ENCODE data around the gene DRGX.

DNA sequence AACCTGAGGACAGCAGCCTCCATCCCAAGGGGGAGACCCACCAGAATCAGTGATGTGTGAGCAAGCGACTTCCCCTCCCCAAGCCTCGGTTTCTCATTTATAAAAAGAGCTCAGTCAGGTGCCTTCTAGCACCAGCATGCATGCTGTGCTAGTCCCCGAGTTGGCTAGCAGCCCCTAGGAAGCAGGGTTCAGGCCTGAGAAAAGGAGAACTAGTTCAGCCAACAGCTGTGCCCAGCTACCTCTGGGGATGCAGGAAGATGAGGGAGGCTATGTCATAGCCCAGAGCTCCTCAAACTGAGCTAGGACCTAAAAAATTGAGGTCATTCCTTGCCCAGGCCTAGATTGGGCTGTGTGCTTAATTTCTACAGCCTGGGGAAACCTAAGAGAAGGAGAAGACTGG, 13.7 kb downstream of the DRGX start:
- no peak for TF ChIP-seq ZNF670 (tag by site-specific recombination; IDR thresholded peaks at IDR 0.05; ENCODE audit: low read depth)
- no peak for TF ChIP-seq ZNF529 (tag by site-specific recombination; IDR thresholded peaks at IDR 0.05; ENCODE audit: insufficient replicate concordance)
- TF ChIP-seq ZNF175 (tag by site-specific recombination; IDR thresholded peaks at IDR 0.05) = no peak
- no peak for TF ChIP-seq ZBTB21 (tag by site-specific recombination; IDR thresholded peaks at IDR 0.05)
- TF ChIP-seq YY1 (tag by site-specific recombination; IDR thresholded peaks at IDR 0.05) = no peak
- TF ChIP-seq, protein P1, sequence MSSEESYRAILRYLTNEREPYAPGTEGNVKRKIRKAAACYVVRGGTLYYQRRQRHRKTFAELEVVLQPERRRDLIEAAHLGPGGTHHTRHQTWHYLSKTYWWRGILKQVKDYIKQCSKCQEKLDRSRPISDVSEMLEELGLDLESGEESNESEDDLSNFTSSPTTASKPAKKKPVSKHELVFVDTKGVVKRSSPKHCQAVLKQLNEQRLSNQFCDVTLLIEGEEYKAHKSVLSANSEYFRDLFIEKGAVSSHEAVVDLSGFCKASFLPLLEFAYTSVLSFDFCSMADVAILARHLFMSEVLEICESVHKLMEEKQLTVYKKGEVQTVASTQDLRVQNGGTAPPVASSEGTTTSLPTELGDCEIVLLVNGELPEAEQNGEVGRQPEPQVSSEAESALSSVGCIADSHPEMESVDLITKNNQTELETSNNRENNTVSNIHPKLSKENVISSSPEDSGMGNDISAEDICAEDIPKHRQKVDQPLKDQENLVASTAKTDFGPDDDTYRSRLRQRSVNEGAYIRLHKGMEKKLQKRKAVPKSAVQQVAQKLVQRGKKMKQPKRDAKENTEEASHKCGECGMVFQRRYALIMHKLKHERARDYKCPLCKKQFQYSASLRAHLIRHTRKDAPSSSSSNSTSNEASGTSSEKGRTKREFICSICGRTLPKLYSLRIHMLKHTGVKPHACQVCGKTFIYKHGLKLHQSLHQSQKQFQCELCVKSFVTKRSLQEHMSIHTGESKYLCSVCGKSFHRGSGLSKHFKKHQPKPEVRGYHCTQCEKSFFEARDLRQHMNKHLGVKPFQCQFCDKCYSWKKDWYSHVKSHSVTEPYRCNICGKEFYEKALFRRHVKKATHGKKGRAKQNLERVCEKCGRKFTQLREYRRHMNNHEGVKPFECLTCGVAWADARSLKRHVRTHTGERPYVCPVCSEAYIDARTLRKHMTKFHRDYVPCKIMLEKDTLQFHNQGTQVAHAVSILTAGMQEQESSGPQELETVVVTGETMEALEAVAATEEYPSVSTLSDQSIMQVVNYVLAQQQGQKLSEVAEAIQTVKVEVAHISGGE (tag by site-specific recombination; conservative IDR thresholded peaks at IDR 0.05; ENCODE audit: low read depth) = no peak

Measured in HEK293 (cell line).